SK-N-MC (cell line): ENCODE data around the gene GRAMD4.

Source experiments
- EZH2 ChIP-seq: fragments of 200-600 bp; sonication (generic); IDR thresholded peaks from one replicate; pipeline ENCODE4 v1.6.1; 2017; ENCODE audit warnings: antibody characterized with exemption
- FOXP2 ChIP-seq: optimal IDR thresholded peaks from 2 replicates; pipeline ENCODE3; 2011; ENCODE audit warnings: mild to moderate bottlenecking, moderate library complexity; ENCODE audit not compliant: insufficient read depth; ENCODE audit errors: extremely low read length, control extremely low read depth
- POLR2AphosphoS5 ChIP-seq: IDR thresholded peaks from 2 replicates; pipeline ENCODE4 v1.6.1; 2012; ENCODE audit warnings: mild to moderate bottlenecking, low read depth, low read length, borderline replicate concordance

DNA sequence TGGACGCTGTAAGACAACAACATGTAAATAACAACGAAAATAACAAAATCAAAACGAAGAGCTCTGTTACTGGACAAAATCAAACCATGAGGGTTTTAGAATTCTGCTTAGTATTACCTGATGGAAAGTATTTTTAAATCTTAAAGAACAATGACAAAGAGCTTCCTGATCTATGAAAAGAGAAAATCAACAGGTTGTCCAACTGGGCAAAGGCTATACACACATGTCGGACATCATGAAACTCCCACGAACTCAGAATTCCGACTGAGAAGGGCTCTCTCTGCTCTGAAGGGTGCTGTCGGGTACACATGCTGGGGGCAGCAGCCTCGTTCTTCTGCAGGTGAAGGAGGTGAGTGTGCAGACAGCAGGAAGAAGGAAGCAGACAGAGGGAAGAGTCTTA is 92.1 kb downstream of the GRAMD4 start:
- TF ChIP-seq EZH2 (no peak), POLR2AphosphoS5 (no peak), FOXP2 (no peak)
